GM23338 (cell line): ENCODE data around the gene CBX2. TPM values are rescaled to one million over a fixed set of nuclear protein-coding genes. Genes with fewer than 3 reads are reported as not detected.
A peak's percentile ranks its signal among the peaks of the same experiment; 100 is the strongest.

Experiments
- ATAC-seq: fragments of 200-7000 bp; cut with Tn5 transposase; 3 replicates; pipeline ENCODE4 v1.9.1; 2020
- DNase-seq: peaks from one replicate; pipeline ENCODE4 v3.0.0-alpha.2; 2015; ENCODE audit warnings: low spot score
- H2AFZ ChIP-seq: fragments of 200-600 bp; sonication (generic); 2 replicates; pipeline ENCODE4 v1.8.0; 2016; ENCODE audit warnings: antibody characterized with exemption, mild to moderate bottlenecking, moderate library complexity
- H3F3A ChIP-seq: fragments of 200-600 bp; sonication (generic); replicated peaks from 2 replicates; pipeline ENCODE4 v1.8.0; 2017; ENCODE audit warnings: antibody characterized with exemption, mixed run types, low read depth
- H3K27ac ChIP-seq: fragments of 200-600 bp; sonication (generic); 2 replicates; pipeline ENCODE4 v1.6.1; 2016; ENCODE audit warnings: low read depth
- H3K27me3 ChIP-seq: fragments of 200-600 bp; sonication (generic); 2 replicates; pipeline ENCODE4 v1.8.0; 2016; ENCODE audit warnings: mild to moderate bottlenecking, mixed run types, moderate library complexity; ENCODE audit not compliant: insufficient read depth
- H3K36me3 ChIP-seq: fragments of 200-600 bp; sonication (generic); 2 replicates; pipeline ENCODE4 v1.8.0; 2016; ENCODE audit warnings: mild to moderate bottlenecking; ENCODE audit not compliant: insufficient read depth
- H3K4me1 ChIP-seq: fragments of 200-600 bp; sonication (generic); 2 replicates; pipeline ENCODE4 v1.8.0; 2016; ENCODE audit warnings: mild to moderate bottlenecking, moderate library complexity; ENCODE audit not compliant: insufficient read depth
- H3K4me2 ChIP-seq: fragments of 200-600 bp; sonication (generic); 2 replicates; pipeline ENCODE4 v1.7.1; 2017; ENCODE audit warnings: mixed run types
- H3K4me3 ChIP-seq: fragments of 200-600 bp; sonication (generic); 2 replicates; pipeline ENCODE4 v1.6.1; 2016; ENCODE audit warnings: mixed run types
- H3K79me2 ChIP-seq: fragments of 200-600 bp; sonication (generic); replicated peaks from 2 replicates; pipeline ENCODE4 v1.8.0; 2017; ENCODE audit warnings: mild to moderate bottlenecking; ENCODE audit not compliant: insufficient read depth
- H3K9me2 ChIP-seq: fragments of 200-600 bp; sonication (generic); 2 replicates; pipeline ENCODE4 v1.8.0; 2017; ENCODE audit not compliant: insufficient read depth
- H4K20me1 ChIP-seq: fragments of 200-600 bp; sonication (generic); replicated peaks from 2 replicates; pipeline ENCODE4 v1.8.0; 2017; ENCODE audit warnings: mild to moderate bottlenecking; ENCODE audit not compliant: insufficient read depth
- H3K27ac Mint-ChIP-seq: 2 replicates; pipeline ENCODE4 v1.8.0; 2020; ENCODE audit warnings: inconsistent platforms, mild to moderate bottlenecking, moderate library complexity, mixed read lengths
- H3K27me3 Mint-ChIP-seq: 3 replicates; pipeline ENCODE4 v1.8.0; 2022; ENCODE audit warnings: low read depth, mild to moderate bottlenecking, moderate library complexity, mixed read lengths, inconsistent platforms; ENCODE audit not compliant: insufficient read depth, poor library complexity
- H3K36me3 Mint-ChIP-seq: 3 replicates; pipeline ENCODE4 v1.8.0; 2021; ENCODE audit warnings: low read depth, mild to moderate bottlenecking, inconsistent platforms, moderate library complexity, mixed read lengths
- H3K4me1 Mint-ChIP-seq: 3 replicates; pipeline ENCODE4 v1.8.0; 2020; ENCODE audit warnings: mild to moderate bottlenecking, inconsistent platforms, mixed read lengths
- H3K4me3 Mint-ChIP-seq: 3 replicates; pipeline ENCODE4 v1.8.0; 2021; ENCODE audit warnings: moderate library complexity, mild to moderate bottlenecking, inconsistent platforms, mixed read lengths
- H3K9me3 Mint-ChIP-seq: 3 replicates; pipeline ENCODE4 v1.8.0; 2020; ENCODE audit warnings: moderate library complexity, mild to moderate bottlenecking, inconsistent platforms, mixed read lengths
- CREB1 ChIP-seq: fragments of 250-450 bp; sonication (Bioruptor Pico); IDR thresholded peaks from 2 replicates; pipeline ENCODE4 v1.5.0; 2020; ENCODE audit warnings: low read depth, mild to moderate bottlenecking, moderate library complexity
- JUNB ChIP-seq: IDR thresholded peaks from one replicate; pipeline ENCODE4 v1.6.1; 2016; ENCODE audit warnings: antibody characterized with exemption; ENCODE audit not compliant: unreplicated experiment
- NANOG ChIP-seq: IDR thresholded peaks from 2 replicates; pipeline ENCODE4 v1.6.1; 2016; ENCODE audit warnings: antibody characterized with exemption, borderline replicate concordance
- POLR2AphosphoS5 ChIP-seq: IDR thresholded peaks from 2 replicates; pipeline ENCODE4 v1.6.1; 2016; ENCODE audit warnings: antibody characterized with exemption, low read depth
- REST ChIP-seq: IDR thresholded peaks from one replicate; pipeline ENCODE4 v1.6.1; 2018; ENCODE audit warnings: antibody characterized with exemption; ENCODE audit not compliant: unreplicated experiment
- STAT1 ChIP-seq: IDR thresholded peaks from one replicate; pipeline ENCODE4 v1.6.1; 2016; ENCODE audit warnings: antibody characterized with exemption; ENCODE audit not compliant: unreplicated experiment
- ZNF114 ChIP-seq: fragments of 250-450 bp; sonication (Bioruptor Pico); IDR thresholded peaks from 2 replicates; pipeline ENCODE4 v1.5.0; 2020; ENCODE audit warnings: mild to moderate bottlenecking, moderate library complexity
- ZNF331 ChIP-seq: fragments of 250-450 bp; sonication (Bioruptor Pico); IDR thresholded peaks from 2 replicates; pipeline ENCODE4 v1.5.0; 2020; ENCODE audit warnings: low read depth, mild to moderate bottlenecking, moderate library complexity
- polyA plus RNA-seq: library from polyadenylated mRNA; unstranded; fragments of >200 nt; fragmentation: Nextera tagmentation; extraction: Ambion mirVana; gene quantifications from 2 replicates; pipeline ENCODE4 v1.2.1, GENCODE V29; 2016
- total RNA-seq: library from RNA; depleted of rRNA; stranded (reverse); fragments of >200 nt; shearing (Covaris generic); gene quantifications from 2 replicates; pipeline ENCODE4 v1.2.3, GENCODE V29; 2014
- TF ChIP-seq, protein P1 (sequence below): IDR thresholded peaks from 2 replicates; pipeline ENCODE4 v1.6.1; 2016; ENCODE audit warnings: antibody characterized with exemption
- TF ChIP-seq, protein P2 (sequence below): fragments of 250-450 bp; sonication (Bioruptor Pico); IDR thresholded peaks from 2 replicates; pipeline ENCODE4 v1.5.0; 2020; ENCODE audit warnings: mild to moderate bottlenecking, moderate library complexity

CBX2 gene
- total and polyA plus RNA-seq, 2 experiments from 2014 or later: 26.6 to 114 TPM

- no peak overlapping the region for H3K4me3 ChIP-seq
- no peaks in the 10 kb centered on the region for H3K9me2 ChIP-seq
- peaks cover 37% of the 10 kb centered on the region for H3K36me3 Mint-ChIP-seq
- H3K27me3 ChIP-seq: peaks cover 54% of the 10 kb centered on the region
- DNase-seq (no peak), ATAC-seq (no peak)
- H3F3A ChIP-seq: peaks cover 34% of the 10 kb centered on the region
- peaks cover 48% of the 10 kb centered on the region for H3K4me1 Mint-ChIP-seq
- no peak overlapping the region for H3K27ac Mint-ChIP-seq
- H3K4me1 ChIP-seq: peaks cover 31% of the 10 kb centered on the region
- peaks cover 27% of the 10 kb centered on the region for H4K20me1 ChIP-seq
- no peak for TF ChIP-seq CREB1 (CRISPR knock-in tag)
- TF ChIP-seq ZNF114: no peak
- TF ChIP-seq POLR2AphosphoS5: peak; percentile 51
- TF ChIP-seq ZNF331 (CRISPR knock-in tag): no peak
- TF ChIP-seq, protein P1, sequence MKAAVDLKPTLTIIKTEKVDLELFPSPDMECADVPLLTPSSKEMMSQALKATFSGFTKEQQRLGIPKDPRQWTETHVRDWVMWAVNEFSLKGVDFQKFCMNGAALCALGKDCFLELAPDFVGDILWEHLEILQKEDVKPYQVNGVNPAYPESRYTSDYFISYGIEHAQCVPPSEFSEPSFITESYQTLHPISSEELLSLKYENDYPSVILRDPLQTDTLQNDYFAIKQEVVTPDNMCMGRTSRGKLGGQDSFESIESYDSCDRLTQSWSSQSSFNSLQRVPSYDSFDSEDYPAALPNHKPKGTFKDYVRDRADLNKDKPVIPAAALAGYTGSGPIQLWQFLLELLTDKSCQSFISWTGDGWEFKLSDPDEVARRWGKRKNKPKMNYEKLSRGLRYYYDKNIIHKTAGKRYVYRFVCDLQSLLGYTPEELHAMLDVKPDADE: no peak
- TF ChIP-seq STAT1: no peak
- H3K27me3 Mint-ChIP-seq: peaks cover 81% of the 10 kb centered on the region
- H3K27ac ChIP-seq: no peak overlapping the region
- H3K4me3 Mint-ChIP-seq: no peak overlapping the region
- H2AFZ ChIP-seq: no peak overlapping the region
- H3K36me3 ChIP-seq: no peaks in the 10 kb centered on the region; the same call in 1 of the 2 replicates
- 0 out of 2 replicates have a peak overlapping the region, but pooled peaks have one; percentile 12 for H3K4me2 ChIP-seq
- H3K9me3 Mint-ChIP-seq: no peaks in the 10 kb centered on the region
- no peaks in the 10 kb centered on the region for H3K79me2 ChIP-seq
Measured at GRCh38 chr17:79786930-79787643, 9.1 kb downstream of the CBX2 start.

DNA sequence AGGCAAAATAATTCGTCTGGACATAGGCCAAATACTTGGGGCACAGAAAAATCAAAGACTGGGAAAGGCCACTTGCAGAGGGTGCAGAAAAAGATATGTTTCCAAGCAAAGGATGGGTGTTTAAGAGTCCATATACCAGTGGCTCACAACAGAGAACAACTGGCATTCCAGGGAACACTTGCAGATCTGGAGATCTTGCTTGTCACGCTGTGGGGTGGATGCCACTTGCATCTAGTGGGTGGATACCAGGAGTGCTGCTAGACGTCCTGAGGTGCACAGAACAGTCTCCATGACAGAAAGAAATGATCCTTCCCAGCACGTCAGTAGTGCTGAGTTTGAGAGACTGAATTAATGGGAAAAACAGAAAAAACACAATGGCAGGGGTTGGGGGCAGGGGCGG lies 10.5 kb downstream of the CBX2 start:
- Histone ChIP-seq H3K4me1 (peaks cover 33% of the 10 kb centered on the region), H3K9me2 (no peaks in the 10 kb centered on the region), H3K4me2 (peak overlapping the region; percentile 88), H4K20me1 (peaks cover 26% of the 10 kb centered on the region), H3F3A (peaks cover 34% of the 10 kb centered on the region), H3K4me3 (no peak overlapping the region), H3K79me2 (no peaks in the 10 kb centered on the region), H3K27ac (no peak overlapping the region), H3K27me3 (peaks cover 67% of the 10 kb centered on the region), H3K36me3 (no peaks in the 10 kb centered on the region; the same call in 1 of the 2 replicates), H2AFZ (no peak overlapping the region)
- Mint-ChIP-seq H3K4me3 (peak overlapping the region; percentile 63; the same call in 2 of the 3 replicates), H3K27me3 (peaks cover 83% of the 10 kb centered on the region), H3K27ac (no peak overlapping the region), H3K9me3 (no peaks in the 10 kb centered on the region), H3K4me1 (peaks cover 49% of the 10 kb centered on the region), H3K36me3 (peaks cover 24% of the 10 kb centered on the region)
- DNase-seq (no peak), ATAC-seq (no peak)
- no peak for TF ChIP-seq POLR2AphosphoS5
- no peak for TF ChIP-seq ZNF114
- TF ChIP-seq STAT1: no peak
- TF ChIP-seq NANOG: no peak
- TF ChIP-seq, protein P2, sequence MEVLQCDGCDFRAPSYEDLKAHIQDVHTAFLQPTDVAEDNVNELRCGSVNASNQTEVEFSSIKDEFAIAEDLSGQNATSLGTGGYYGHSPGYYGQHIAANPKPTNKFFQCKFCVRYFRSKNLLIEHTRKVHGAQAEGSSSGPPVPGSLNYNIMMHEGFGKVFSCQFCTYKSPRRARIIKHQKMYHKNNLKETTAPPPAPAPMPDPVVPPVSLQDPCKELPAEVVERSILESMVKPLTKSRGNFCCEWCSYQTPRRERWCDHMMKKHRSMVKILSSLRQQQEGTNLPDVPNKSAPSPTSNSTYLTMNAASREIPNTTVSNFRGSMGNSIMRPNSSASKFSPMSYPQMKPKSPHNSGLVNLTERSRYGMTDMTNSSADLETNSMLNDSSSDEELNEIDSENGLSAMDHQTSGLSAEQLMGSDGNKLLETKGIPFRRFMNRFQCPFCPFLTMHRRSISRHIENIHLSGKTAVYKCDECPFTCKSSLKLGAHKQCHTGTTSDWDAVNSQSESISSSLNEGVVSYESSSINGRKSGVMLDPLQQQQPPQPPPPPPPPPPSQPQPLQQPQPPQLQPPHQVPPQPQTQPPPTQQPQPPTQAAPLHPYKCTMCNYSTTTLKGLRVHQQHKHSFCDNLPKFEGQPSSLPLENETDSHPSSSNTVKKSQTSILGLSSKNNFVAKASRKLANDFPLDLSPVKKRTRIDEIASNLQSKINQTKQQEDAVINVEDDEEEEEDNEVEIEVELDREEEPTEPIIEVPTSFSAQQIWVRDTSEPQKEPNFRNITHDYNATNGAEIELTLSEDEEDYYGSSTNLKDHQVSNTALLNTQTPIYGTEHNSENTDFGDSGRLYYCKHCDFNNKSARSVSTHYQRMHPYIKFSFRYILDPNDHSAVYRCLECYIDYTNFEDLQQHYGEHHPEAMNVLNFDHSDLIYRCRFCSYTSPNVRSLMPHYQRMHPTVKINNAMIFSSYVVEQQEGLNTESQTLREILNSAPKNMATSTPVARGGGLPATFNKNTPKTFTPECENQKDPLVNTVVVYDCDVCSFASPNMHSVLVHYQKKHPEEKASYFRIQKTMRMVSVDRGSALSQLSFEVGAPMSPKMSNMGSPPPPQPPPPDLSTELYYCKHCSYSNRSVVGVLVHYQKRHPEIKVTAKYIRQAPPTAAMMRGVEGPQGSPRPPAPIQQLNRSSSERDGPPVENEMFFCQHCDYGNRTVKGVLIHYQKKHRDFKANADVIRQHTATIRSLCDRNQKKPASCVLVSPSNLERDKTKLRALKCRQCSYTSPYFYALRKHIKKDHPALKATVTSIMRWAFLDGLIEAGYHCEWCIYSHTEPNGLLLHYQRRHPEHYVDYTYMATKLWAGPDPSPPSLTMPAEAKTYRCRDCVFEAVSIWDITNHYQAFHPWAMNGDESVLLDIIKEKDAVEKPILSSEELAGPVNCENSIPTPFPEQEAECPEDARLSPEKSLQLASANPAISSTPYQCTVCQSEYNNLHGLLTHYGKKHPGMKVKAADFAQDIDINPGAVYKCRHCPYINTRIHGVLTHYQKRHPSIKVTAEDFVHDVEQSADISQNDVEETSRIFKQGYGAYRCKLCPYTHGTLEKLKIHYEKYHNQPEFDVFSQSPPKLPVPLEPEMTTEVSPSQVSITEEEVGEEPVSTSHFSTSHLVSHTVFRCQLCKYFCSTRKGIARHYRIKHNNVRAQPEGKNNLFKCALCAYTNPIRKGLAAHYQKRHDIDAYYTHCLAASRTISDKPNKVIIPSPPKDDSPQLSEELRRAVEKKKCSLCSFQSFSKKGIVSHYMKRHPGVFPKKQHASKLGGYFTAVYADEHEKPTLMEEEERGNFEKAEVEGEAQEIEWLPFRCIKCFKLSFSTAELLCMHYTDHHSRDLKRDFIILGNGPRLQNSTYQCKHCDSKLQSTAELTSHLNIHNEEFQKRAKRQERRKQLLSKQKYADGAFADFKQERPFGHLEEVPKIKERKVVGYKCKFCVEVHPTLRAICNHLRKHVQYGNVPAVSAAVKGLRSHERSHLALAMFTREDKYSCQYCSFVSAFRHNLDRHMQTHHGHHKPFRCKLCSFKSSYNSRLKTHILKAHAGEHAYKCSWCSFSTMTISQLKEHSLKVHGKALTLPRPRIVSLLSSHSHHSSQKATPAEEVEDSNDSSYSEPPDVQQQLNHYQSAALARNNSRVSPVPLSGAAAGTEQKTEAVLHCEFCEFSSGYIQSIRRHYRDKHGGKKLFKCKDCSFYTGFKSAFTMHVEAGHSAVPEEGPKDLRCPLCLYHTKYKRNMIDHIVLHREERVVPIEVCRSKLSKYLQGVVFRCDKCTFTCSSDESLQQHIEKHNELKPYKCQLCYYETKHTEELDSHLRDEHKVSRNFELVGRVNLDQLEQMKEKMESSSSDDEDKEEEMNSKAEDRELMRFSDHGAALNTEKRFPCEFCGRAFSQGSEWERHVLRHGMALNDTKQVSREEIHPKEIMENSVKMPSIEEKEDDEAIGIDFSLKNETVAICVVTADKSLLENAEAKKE (CRISPR knock-in tag): no peak
- TF ChIP-seq JUNB: no peak
- no peak for TF ChIP-seq ZNF331 (CRISPR knock-in tag)
- TF ChIP-seq REST: no peak
